Measurements from ENCODE around the gene SLC35G6. TPM values are rescaled to one million over a fixed set of nuclear protein-coding genes. Genes with fewer than 3 reads are reported as not detected.
A peak's percentile ranks its signal among the peaks of the same experiment; 100 is the strongest.
"Not testable (repeated sequence)": the region's sequence is repeated elsewhere in the genome, so short reads cannot be mapped to it uniquely, and the experiment has no call there.

The SLC35G6 gene
- total RNA-seq, result not detected
- polyA plus RNA-seq, result not detected

DNA sequence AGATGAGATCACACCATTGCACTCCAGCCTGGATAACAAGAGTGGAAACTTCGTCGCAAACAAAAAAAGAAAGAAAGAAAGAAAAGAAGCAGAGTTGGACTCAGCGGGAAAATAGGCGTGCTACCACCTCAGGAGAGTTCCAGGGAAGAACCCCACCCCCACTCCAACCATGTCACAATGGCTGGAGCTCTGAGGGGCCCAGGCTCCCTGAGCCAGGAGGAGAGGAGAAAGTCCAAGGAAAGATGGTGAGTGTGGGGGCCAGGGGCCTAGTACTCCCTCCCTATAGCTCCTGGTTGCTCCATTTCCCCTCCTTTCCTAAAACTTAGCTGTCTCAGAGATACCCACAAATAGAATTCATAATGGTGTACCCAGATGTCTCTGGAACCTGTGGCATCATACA is at the start of gene SLC35G6:
Gene SLC35G6, plus strand, starts transcription at position 172 of the 400 bp plus-strand sequence. Its CDS starts 71 bp downstream, at position 243.
- not testable (repeated sequence) for H3K4me1 ChIP-seq (ENCODE audit: insufficient read depth); DNase-seq (ENCODE audit: extremely low spot score); H3K4me3 ChIP-seq (ENCODE audit: low read depth, low read length); H3K36me3 ChIP-seq (ENCODE audit: insufficient read depth)
- H3K27ac ChIP-seq (ENCODE audit: low read depth), result peak within 1 kb of the TSS; percentile 98
- WGBS, result 89% methylated on average over 4 of the region's 4 CpGs

DNA sequence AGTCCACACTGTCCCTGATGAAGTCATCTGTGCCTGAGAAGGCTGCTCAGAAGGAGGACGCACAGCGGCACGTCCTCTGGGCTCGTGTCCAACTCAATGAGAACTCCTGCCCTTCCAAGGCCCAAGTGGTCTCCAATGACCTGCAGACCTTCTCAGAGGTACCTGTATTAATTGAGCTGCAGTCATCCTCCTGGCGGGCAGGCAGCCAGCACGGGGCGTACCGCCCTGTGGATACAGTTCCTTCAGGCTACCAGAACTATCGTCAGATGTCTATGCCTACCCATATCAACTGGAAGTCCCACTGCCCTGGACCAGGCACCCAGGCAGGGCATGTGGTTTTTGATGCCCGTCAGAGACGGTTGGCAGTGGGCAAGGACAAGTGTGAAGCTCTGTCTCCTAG is 49.0 kb upstream of the SLC35G6 start:
- Histone ChIP-seq H3K4me3 (ENCODE audit: low read depth, low read length) (no peak overlapping the region), H3K36me3 (ENCODE audit: insufficient read depth) (no peaks in the 10 kb centered on the region), H3K4me1 (ENCODE audit: insufficient read depth) (no peaks in the 10 kb centered on the region), H3K27ac (ENCODE audit: low read depth) (no peak overlapping the region)
- 92% methylated on average over 11 of the region's 11 CpGs for WGBS
- no peak for DNase-seq (ENCODE audit: extremely low spot score)

DNA sequence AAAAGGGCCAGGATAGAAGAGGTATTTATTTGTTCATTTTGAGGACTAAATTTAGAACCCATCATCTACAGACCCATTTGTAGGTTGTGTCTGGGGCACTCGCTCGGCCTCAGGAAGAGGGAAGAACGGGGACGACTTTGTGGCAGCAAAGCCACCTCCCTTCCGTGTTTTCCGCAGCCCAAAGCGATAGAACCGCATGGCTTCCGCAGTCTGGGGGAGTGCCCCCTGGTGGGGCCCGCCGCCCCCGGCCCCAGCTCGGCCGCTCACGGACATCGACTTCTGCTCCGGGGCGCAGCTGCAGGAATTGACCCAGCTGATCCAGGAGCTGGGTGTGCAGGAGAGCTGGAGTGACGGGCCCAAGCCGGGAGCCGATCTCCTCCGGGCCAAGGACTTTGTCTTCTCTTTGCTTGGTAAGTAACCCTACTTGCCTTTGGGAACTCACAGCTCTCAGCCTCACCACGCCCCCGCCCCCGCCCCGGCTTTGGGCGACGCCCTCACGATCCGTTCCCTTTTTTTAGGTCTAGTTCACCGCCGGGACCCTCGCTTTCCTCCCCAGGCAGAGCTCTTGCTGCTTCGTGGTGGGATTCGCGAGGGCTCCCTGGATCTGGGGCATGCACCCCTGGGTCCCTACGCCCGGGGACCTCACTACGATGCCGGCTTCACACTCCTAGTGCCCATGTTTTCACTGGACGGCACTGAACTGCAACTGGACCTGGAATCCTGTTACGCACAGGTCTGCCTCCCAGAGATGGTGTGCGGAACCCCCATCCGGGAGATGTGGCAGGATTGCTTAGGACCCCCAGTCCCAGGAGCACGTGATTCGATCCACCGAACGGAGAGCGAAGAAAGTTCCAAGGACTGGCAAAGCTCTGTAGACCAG is 45.3 kb upstream of the SLC35G6 start:
- DNase-seq (ENCODE audit: extremely low spot score), result no peak
- H3K4me1 ChIP-seq (ENCODE audit: insufficient read depth), result peaks cover 2% of the 10 kb centered on the region
- H3K36me3 ChIP-seq (ENCODE audit: insufficient read depth), result no peaks in the 10 kb centered on the region
- H3K27ac ChIP-seq (ENCODE audit: low read depth), result peak overlapping the region; percentile 47
- peak overlapping the region; percentile 37 for H3K4me3 ChIP-seq (ENCODE audit: low read depth, low read length)
- 8% methylated on average over 49 of the region's 49 CpGs for WGBS

DNA sequence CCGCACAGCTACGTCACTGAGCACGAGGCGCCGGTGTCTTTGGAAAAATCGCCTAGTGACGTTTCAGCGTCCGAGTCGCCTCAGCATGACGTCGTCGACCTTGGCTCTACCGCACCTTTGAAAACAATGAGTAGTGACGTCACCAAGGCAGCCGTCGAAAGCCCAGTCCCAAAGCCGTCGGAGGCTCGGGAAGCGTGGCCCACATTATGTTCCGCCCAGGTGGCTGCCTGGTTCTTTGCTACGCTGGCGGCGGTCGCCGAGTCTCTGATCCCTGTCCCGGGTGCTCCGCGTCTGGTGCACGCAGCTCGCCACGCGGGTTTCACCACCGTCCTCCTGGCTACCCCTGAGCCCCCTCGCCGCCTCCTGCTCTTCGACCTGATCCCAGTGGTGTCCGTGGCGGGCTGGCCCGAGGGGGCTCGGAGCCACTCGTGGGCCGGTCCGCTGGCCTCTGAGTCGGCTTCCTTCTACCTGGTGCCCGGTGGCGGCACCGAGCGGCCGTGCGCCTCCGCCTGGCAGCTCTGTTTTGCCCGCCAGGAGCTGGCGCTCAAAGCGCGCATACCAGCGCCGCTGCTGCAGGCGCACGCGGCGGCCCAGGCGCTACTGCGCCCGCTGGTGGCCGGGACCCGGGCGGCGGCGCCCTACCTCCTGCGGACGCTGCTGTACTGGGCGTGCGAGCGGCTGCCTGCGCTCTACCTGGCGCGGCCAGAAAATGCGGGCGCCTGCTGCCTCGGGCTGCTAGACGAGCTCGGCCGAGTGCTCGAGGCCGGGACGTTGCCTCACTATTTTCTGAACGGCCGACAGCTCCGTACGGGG is 44.5 kb upstream of the SLC35G6 start:
- 5% methylated on average over 92 of the region's 92 CpGs for WGBS
- Histone ChIP-seq H3K4me3 (ENCODE audit: low read depth, low read length) (peak overlapping the region; percentile 17), H3K27ac (ENCODE audit: low read depth) (peak overlapping the region; percentile 15), H3K36me3 (ENCODE audit: insufficient read depth) (no peaks in the 10 kb centered on the region), H3K4me1 (ENCODE audit: insufficient read depth) (peaks cover 2% of the 10 kb centered on the region)
- no peak for DNase-seq (ENCODE audit: extremely low spot score)

DNA sequence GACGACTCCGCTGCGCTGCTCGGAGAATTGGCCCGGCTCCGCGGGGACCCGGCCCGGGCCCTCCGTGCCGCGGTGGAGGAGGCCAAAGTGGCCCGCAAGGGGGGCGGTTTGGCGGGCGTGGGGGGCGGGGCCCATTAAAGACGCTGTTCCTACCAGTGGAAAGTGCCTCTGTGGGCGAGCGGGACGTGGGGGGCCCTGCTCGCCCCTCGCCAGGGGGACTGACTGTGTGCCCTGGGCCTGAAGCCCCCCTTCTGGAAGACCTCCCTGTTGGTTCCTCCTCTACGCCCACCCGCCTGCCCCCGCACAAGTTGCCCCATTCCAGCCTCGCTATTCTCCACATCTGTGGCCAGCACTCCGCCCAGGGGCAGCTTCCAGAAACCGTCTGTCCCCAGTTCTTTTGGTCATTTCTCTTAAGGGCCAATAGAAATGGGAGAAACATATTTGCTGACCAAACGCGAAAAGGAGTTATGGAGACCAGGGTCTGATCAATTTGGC is 43.8 kb upstream of the SLC35G6 start:
- WGBS, result 22% methylated on average over 31 of the region's 31 CpGs
- DNase-seq (ENCODE audit: extremely low spot score), result no peak
- peak overlapping the region; percentile 17 for H3K4me3 ChIP-seq (ENCODE audit: low read depth, low read length)
- H3K36me3 ChIP-seq (ENCODE audit: insufficient read depth), result no peaks in the 10 kb centered on the region
- H3K27ac ChIP-seq (ENCODE audit: low read depth), result peak overlapping the region; percentile 15
- H3K4me1 ChIP-seq (ENCODE audit: insufficient read depth), result peaks cover 2% of the 10 kb centered on the region

DNA sequence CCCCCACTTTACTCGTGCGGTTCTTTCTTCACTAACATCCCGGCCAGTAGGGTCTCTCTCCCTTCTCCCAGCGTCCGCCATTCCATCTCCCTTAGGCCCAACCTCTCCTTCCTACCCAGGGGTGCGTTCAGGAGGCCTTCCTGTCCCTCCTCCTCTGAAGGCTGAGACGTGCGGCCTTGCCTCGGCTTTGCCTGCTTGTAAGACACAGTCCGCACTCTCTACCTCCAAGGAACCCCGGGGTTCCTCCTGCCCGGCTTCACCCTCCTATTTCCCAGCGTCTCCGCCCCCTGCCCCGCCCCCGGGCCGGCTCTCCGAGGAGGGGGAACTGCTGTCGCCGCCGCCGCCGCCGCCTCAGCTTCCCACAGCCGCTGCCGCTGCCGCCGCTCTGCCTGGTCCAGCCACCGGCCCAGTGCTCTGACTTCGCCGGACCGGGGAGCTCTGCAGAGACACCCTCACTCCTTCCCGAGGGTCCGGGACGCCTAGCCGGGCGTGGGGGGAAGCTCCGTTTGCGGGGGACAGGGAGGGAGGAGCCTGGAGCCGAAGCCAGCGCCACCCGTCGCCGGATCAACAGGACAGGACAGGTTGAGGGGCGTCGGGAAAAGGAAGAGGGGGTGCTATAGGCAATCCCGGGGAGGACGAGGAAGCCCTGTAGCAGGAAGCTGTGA is 43.2 kb upstream of the SLC35G6 start:
- Histone ChIP-seq H3K4me1 (ENCODE audit: insufficient read depth) (peaks cover 2% of the 10 kb centered on the region), H3K27ac (ENCODE audit: low read depth) (no peak overlapping the region), H3K36me3 (ENCODE audit: insufficient read depth) (no peaks in the 10 kb centered on the region), H3K4me3 (ENCODE audit: low read depth, low read length) (no peak overlapping the region)
- no peak for DNase-seq (ENCODE audit: extremely low spot score)
- WGBS, result 13% methylated on average over 48 of the region's 48 CpGs

DNA sequence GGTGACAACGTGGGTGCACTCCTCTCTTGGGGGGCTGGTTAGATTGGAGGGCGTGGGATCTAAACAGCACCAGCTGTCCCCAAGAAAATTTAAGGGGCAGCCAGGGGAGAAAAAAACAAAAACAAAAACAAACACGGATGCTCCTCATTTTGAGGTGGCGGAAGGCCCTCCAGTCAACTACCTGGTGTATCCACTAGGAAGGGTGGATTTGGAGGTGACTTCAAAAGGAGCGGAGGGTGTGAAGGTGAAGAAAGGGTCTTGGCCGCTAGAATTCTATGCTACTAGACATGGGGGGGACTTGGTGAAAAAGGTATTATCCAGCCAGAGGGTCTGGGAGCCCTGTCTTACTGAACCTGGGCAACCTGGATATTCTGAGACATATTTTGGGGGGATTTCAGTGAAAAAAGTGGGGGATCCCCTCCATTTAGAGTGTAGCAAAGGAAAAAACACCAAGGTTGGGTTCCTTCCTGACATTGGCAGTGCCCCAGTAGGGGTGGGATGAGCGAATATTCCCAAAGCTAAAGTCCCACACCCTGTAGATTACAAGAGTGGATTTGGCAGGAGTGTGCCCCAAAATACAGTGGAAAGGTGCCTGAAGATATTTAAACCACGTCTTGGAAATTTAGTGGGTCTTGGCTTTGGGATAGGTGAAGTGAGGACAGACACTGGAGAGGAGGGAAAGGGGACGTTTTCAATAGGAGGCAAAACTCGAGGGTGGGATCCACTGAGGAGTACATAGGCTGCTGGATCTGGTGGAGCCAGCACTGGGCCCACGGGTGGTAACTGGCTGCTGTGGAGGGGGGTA is 42.4 kb upstream of the SLC35G6 start:
- no peak overlapping the region for H3K4me3 ChIP-seq (ENCODE audit: low read depth, low read length)
- no peak for DNase-seq (ENCODE audit: extremely low spot score)
- peaks cover 2% of the 10 kb centered on the region for H3K4me1 ChIP-seq (ENCODE audit: insufficient read depth)
- H3K27ac ChIP-seq (ENCODE audit: low read depth), result no peak overlapping the region
- WGBS, result 60% methylated on average over 11 of the region's 11 CpGs
- H3K36me3 ChIP-seq (ENCODE audit: insufficient read depth), result no peaks in the 10 kb centered on the region

DNA sequence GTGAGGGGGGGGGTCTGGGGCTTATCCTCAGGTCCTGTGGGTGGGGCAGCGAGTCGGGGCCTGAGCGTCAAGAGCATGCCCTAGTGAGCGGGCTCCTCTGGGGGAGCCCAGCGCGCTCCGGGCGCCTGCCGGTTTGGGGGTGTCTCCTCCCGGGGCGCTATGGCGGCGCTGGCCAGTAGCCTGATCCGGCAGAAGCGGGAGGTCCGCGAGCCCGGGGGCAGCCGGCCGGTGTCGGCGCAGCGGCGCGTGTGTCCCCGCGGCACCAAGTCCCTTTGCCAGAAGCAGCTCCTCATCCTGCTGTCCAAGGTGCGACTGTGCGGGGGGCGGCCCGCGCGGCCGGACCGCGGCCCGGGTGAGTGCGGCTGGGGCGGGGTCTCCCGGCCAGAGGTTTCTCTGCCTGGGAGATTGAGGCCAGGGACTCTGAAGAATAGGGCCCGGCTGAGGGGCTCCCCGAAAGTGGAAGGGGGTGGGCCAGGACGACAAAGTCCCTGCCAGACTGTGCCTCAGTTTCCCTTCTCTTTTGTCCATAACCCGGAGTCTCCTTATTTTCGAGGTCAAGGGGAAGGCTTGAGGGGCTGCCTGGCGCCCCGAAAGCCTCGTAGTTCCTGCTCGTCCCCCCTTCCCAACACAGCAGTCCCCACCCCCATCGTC is 41.7 kb upstream of the SLC35G6 start, which contains the start of gene FGF11:
Gene FGF11, plus strand, starts transcription at position 51 of the 651 bp plus-strand sequence. Its CDS starts 109 bp downstream, at position 160.
- peaks cover 2% of the 10 kb centered on the region for H3K4me1 ChIP-seq (ENCODE audit: insufficient read depth)

DNA sequence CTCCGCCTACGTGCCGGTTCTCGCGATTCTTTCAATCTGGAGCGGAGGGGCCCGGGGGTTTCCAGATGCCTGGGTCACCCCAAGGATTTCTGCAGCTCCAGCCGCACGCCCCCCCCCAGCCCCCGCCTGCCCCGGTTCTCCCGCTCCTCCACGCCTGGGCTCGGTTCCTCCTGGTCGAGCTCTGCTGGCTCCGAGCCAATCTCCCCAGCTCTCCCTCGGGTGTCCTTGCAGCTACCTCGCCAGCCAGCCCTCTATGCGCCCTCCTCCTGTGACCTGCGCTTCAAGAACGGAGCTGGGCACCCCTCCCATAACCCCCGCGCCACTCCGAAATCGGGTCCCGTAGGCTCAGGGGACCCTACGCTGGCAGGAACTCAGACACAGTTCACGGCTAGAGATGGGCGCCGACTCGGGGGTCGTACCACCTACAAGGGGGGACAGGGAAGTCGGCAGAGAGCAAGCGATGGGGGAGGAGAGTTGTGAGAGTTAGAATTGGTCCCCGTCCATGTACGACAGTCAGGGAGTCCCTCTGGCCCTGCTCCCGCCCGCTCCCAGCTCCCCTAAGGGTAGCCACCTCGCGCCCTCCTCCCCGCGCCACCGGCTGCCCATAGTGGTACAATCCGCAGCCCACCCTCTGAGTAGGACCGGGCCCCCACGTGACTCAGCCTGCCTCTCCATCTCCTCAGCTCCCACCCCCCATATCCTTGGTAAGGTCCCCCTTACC is 41.0 kb upstream of the SLC35G6 start:
- WGBS, result 4% methylated on average over 46 of the region's 46 CpGs
- Histone ChIP-seq H3K4me3 (ENCODE audit: low read depth, low read length) (peak overlapping the region; percentile 24), H3K27ac (ENCODE audit: low read depth) (no peak overlapping the region), H3K36me3 (ENCODE audit: insufficient read depth) (no peaks in the 10 kb centered on the region), H3K4me1 (ENCODE audit: insufficient read depth) (peaks cover 2% of the 10 kb centered on the region)
- DNase-seq (ENCODE audit: extremely low spot score), result no peak

More for the DNA sequence above, 41.7 kb upstream of the SLC35G6 start, which contains the start of gene FGF11:
- peak within 1 kb of the TSS; percentile 24 for H3K4me3 ChIP-seq (ENCODE audit: low read depth, low read length)
- WGBS, result 3% methylated on average over 50 of the region's 50 CpGs
- no peak within 1 kb of the TSS for H3K27ac ChIP-seq (ENCODE audit: low read depth)
- no peak for DNase-seq (ENCODE audit: extremely low spot score)
- H3K36me3 ChIP-seq (ENCODE audit: insufficient read depth), result no peaks in the 10 kb centered on the region

DNA sequence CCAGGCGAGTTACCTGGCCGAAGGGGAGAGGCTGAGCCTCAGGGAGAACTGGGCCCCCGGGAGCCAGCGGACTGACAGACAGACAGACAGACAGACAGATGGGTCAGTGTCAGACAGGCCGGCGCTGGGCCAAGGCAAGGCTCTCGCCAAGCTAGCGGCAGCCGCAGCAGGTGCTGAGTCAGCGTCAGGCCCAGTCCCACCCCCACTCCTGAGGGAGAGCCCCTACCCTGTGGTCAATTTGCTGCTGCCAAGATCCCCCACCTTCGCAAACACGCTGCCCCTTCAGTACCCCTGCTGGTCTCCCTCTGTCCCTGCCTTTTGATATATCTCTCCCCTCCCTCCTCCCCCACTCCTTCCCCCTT is 40.4 kb upstream of the SLC35G6 start:
- no peak overlapping the region for H3K4me3 ChIP-seq (ENCODE audit: low read depth, low read length)
- H3K27ac ChIP-seq (ENCODE audit: low read depth), result no peak overlapping the region
- no peak for DNase-seq (ENCODE audit: extremely low spot score)
- WGBS, result 15% methylated on average over 12 of the region's 12 CpGs
- H3K36me3 ChIP-seq (ENCODE audit: insufficient read depth), result no peaks in the 10 kb centered on the region
- peaks cover 2% of the 10 kb centered on the region for H3K4me1 ChIP-seq (ENCODE audit: insufficient read depth)

DNA sequence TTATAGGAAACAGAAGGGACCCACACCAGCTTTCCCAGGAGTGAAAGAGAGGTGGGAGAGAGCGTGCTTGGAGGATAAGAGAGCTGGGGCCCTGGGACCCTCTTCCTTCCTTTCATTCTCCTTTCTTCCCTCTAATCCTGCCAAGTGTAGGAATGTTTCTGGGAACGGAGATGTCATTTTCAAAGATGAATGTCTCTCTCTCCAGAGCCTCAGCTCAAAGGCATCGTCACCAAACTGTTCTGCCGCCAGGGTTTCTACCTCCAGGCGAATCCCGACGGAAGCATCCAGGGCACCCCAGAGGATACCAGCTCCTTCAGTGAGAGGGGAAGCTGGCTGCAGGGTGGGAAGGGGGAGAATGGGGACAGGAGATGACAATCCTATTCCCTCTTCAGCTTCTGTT is 40.0 kb upstream of the SLC35G6 start:
- WGBS, result 67% methylated on average over 7 of the region's 7 CpGs
- no peak for DNase-seq (ENCODE audit: extremely low spot score)
- peaks cover 2% of the 10 kb centered on the region for H3K4me1 ChIP-seq (ENCODE audit: insufficient read depth)
- no peaks in the 10 kb centered on the region for H3K36me3 ChIP-seq (ENCODE audit: insufficient read depth)
- no peak overlapping the region for H3K4me3 ChIP-seq (ENCODE audit: low read depth, low read length)
- H3K27ac ChIP-seq (ENCODE audit: low read depth), result no peak overlapping the region

DNA sequence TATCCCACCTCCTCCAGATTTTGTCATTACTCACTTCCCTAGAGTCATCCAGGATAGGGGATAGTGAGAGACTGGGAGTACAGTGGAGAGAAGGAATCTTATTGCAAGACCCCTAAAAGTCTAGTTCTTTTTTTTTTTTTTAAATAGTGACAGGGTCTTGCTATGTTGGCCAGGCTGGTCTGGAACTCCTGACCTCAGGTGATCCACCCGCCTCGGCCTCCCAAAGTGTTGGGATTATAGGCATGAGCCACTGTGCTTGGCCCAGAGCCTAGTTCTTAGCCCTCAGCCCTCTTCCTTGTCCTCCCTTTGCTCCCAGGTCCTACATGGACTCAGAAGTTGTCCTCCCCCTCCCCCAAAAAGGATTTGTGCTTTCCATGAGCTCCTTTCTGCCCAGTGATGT is 39.1 kb upstream of the SLC35G6 start:
- no peak for DNase-seq (ENCODE audit: extremely low spot score)
- Histone ChIP-seq H3K36me3 (ENCODE audit: insufficient read depth) (no peaks in the 10 kb centered on the region), H3K27ac (ENCODE audit: low read depth) (no peak overlapping the region), H3K4me3 (ENCODE audit: low read depth, low read length) (no peak overlapping the region), H3K4me1 (ENCODE audit: insufficient read depth) (peaks cover 2% of the 10 kb centered on the region)
- WGBS, result 95% methylated on average over 2 of the region's 2 CpGs
